Liver (tissue), 9 donors: Measurements from ENCODE around the gene BBIP1. TPM values are rescaled to one million over a fixed set of nuclear protein-coding genes. Genes with fewer than 3 reads are reported as not detected.

Experiments
- DNase-seq: peaks from one replicate; pipeline ENCODE4 v3.0.0-alpha.2; 2017; ENCODE audit warnings: low spot score
- H3K27ac ChIP-seq, 2 donors: one replicate each; pipeline ENCODE4 v1.7.0; 2013; ENCODE audit warnings: inconsistent platforms in 2 of 2, low read length in 2 of 2, control low read depth in 1 of 2, low read depth in 1 of 2, mild to moderate bottlenecking in 1 of 2
- H3K27me3 ChIP-seq, 4 donors: one replicate each; pipeline versions ENCODE4 v1.6.1 to v1.7.0; 2013; ENCODE audit warnings: low read length in 3 of 4, inconsistent platforms in 1 of 4, mild to moderate bottlenecking in 1 of 4, moderate library complexity in 1 of 4; ENCODE audit not compliant: control insufficient read depth in 4 of 4, insufficient read depth in 4 of 4
- H3K36me3 ChIP-seq, 4 donors: one replicate each; pipeline versions ENCODE4 v1.6.1 to v1.7.0; 2013; ENCODE audit warnings: low read length in 3 of 4, mild to moderate bottlenecking in 3 of 4, low read depth in 1 of 4, moderate library complexity in 1 of 4; ENCODE audit not compliant: control insufficient read depth in 4 of 4, insufficient read depth in 3 of 4
- H3K4me1 ChIP-seq, 4 donors: one replicate each; pipeline versions ENCODE4 v1.6.1 to v1.7.0; 2013; ENCODE audit warnings: low read length in 3 of 4, mild to moderate bottlenecking in 3 of 4, moderate library complexity in 1 of 4; ENCODE audit not compliant: control insufficient read depth in 4 of 4, insufficient read depth in 4 of 4
- H3K4me3 ChIP-seq, 3 donors: one replicate each; pipeline versions ENCODE4 v1.6.1 to v1.7.0; 2013; ENCODE audit warnings: low read length in 3 of 3, control low read depth in 1 of 3, low read depth in 1 of 3, mild to moderate bottlenecking in 1 of 3
- H3K9ac ChIP-seq, 2 donors: one replicate each; pipeline ENCODE4 v1.7.0; 2013; ENCODE audit warnings: low read length in 2 of 2, mild to moderate bottlenecking in 2 of 2, moderate library complexity in 2 of 2, control low read depth in 1 of 2, low read depth in 1 of 2
- H3K9me3 ChIP-seq, 4 donors: one replicate each; pipeline versions ENCODE4 v1.6.1 to v1.7.0; 2013; ENCODE audit warnings: low read length in 3 of 4; ENCODE audit not compliant: control insufficient read depth in 4 of 4
- EGR1 ChIP-seq, 2 donors: IDR thresholded peaks; 2 replicates each; pipeline ENCODE4 v1.6.1; 2016 to 2018; ENCODE audit warnings: antibody characterized with exemption in 2 of 2, low read depth in 2 of 2
- FOXA1 ChIP-seq: IDR thresholded peaks from 2 replicates; pipeline ENCODE4 v1.6.1; 2016; ENCODE audit warnings: antibody characterized with exemption
- GABPA ChIP-seq, 2 donors: IDR thresholded peaks in 1 of 2; conservative IDR thresholded peaks in 1 of 2; 2 replicates each; pipeline ENCODE4 v1.6.1; 2016; ENCODE audit warnings: antibody characterized with exemption in 2 of 2, mild to moderate bottlenecking in 1 of 2, moderate library complexity in 1 of 2
- HNF4A ChIP-seq, 2 donors: conservative IDR thresholded peaks; 2 replicates each; pipeline ENCODE4 v1.6.1; 2016; ENCODE audit warnings: antibody characterized with exemption in 2 of 2, mild to moderate bottlenecking in 2 of 2
- JUND ChIP-seq, 2 donors: IDR thresholded peaks; 2 replicates each; pipeline ENCODE4 v1.6.1; 2016; ENCODE audit warnings: antibody characterized with exemption in 2 of 2
- MAX ChIP-seq: IDR thresholded peaks from 2 replicates; pipeline ENCODE4 v1.6.1; 2016; ENCODE audit warnings: antibody characterized with exemption
- NR2F2 ChIP-seq: IDR thresholded peaks from 2 replicates; pipeline ENCODE4 v1.6.1; 2016; ENCODE audit warnings: antibody characterized with exemption
- REST ChIP-seq: IDR thresholded peaks from 2 replicates; pipeline ENCODE4 v1.6.1; 2016; ENCODE audit warnings: antibody characterized with exemption, mild to moderate bottlenecking
- RXRA ChIP-seq, 2 donors: IDR thresholded peaks; 2 replicates each; pipeline ENCODE4 v1.6.1; 2017 to 2018; ENCODE audit warnings: antibody characterized with exemption in 2 of 2, mild to moderate bottlenecking in 1 of 2
- SP1 ChIP-seq: IDR thresholded peaks from 2 replicates; pipeline ENCODE4 v1.6.1; 2018; ENCODE audit warnings: antibody characterized with exemption, mild to moderate bottlenecking
- TAF1 ChIP-seq: conservative IDR thresholded peaks from 2 replicates; pipeline ENCODE4 v1.6.1; 2016; ENCODE audit warnings: antibody characterized with exemption, mild to moderate bottlenecking
- YY1 ChIP-seq: IDR thresholded peaks from 2 replicates; pipeline ENCODE4 v1.6.1; 2016; ENCODE audit warnings: antibody characterized with exemption, mild to moderate bottlenecking
- ZBTB33 ChIP-seq: IDR thresholded peaks from 2 replicates; pipeline ENCODE4 v1.6.1; 2016; ENCODE audit warnings: antibody characterized with exemption
- WGBS: extraction: QIAGEN DNeasy Blood & Tissue Kit; methylation state at CpG from one replicate; pipeline ENCODE4 v1.1.7; 2013; 5-methylcytosine and 5-hydroxymethylcytosine counted together
- polyA plus RNA-seq, 2 donors: library from polyadenylated mRNA; stranded (reverse) in 1 of 2; unstranded in 1 of 2; fragments of 200-250 nt in 1 of 2; fragments of >200 nt in 1 of 2; fragmentation: Nextera tagmentation in 1 of 2; extraction: Ambion mirVana in 1 of 2; gene quantifications; one replicate each; pipeline versions ENCODE4 v1.2.1 to v1.2.3, GENCODE V29; 2013 to 2015
- total RNA-seq, 2 donors: library from RNA; depleted of rRNA; stranded (reverse); fragments of >200 nt; gene quantifications; one replicate each; pipeline ENCODE4 v1.2.3, GENCODE V29; 2014
- donor health status: healthy.
- donor health status: healthy.
- donor health status: healthy.
- donor health status: healthy.
- donor health status: healthy.

Gene BBIP1
- total and polyA plus RNA-seq, 4 donors = 10.4 to 15.8 (median 11.1) TPM

GRCh38 chr10:110871298-110872084 is 47.5 kb downstream of the BBIP1 start, which contains the start of gene PDCD4:
Gene PDCD4 (plus strand): TSS chr10:110871928. CDS start chr10:110876028, 4,100 bp downstream.
- peak within 1 kb of the TSS; percentile 96 to 97 for H3K27ac ChIP-seq
- H3K36me3 ChIP-seq = peaks cover 0 to 7% (median 0%) of the 10 kb centered on the region in 4 donors
- peaks cover 0 to 24% (median 13%) of the 10 kb centered on the region in 4 donors for H3K4me1 ChIP-seq
- 2% methylated on average over 47 of the region's 47 CpGs for WGBS
- no peaks in the 10 kb centered on the region for H3K27me3 ChIP-seq
- peak; percentile 96 for DNase-seq
- H3K9ac ChIP-seq = peak within 1 kb of the TSS; percentile 77 to 90
- H3K9me3 ChIP-seq = no peaks in the 10 kb centered on the region
- peak; percentile 44 for TF ChIP-seq ZBTB33
- TF ChIP-seq FOXA1 = no peak
- peak; percentile 44 for TF ChIP-seq TAF1
- no peak for TF ChIP-seq JUND (IDR thresholded peaks at IDR 0.05)
- TF ChIP-seq NR2F2 = no peak
- TF ChIP-seq YY1 = peak; percentile 70
- TF ChIP-seq EGR1 (IDR thresholded peaks at IDR 0.05; ENCODE audit: low read depth in 2 of 2) = peak; percentile 85 to 89
- TF ChIP-seq SP1 = peak; percentile 78
- TF ChIP-seq HNF4A (conservative IDR thresholded peaks at IDR 0.05) = peak in 1 of 2 donors; percentile 29
- peak; percentile 68 for TF ChIP-seq MAX
- TF ChIP-seq GABPA (IDR thresholded peaks at IDR 0.05 in 1 of 2, conservative IDR thresholded peaks at IDR 0.05 in 1 of 2) = no peak
- peak; percentile 69 for TF ChIP-seq REST
- TF ChIP-seq RXRA (IDR thresholded peaks at IDR 0.05) = peak; percentile 41 to 51
- peak within 1 kb of the TSS; percentile 61 to 99 (median 79) for H3K4me3 ChIP-seq

- Histone ChIP-seq H3K4me1 (peaks cover 0 to 23% (median 13%) of the 10 kb centered on the region in 4 donors), H3K27me3 (no peaks in the 10 kb centered on the region), H3K9me3 (no peaks in the 10 kb centered on the region), H3K9ac (peak overlapping the region in 1 of 2 donors; percentile 75), H3K36me3 (peaks cover 0 to under 1% (median 0%) of the 10 kb centered on the region in 4 donors), H3K4me3 (peak overlapping the region in 2 of 3 donors; percentile 72 to 99), H3K27ac (peak overlapping the region; percentile 96 to 97)
- no peak for DNase-seq
- no peak for TF ChIP-seq YY1
- 74% methylated on average over 13 of the region's 13 CpGs for WGBS
Measured at GRCh38 chr10:110870823-110871297, 48.1 kb downstream of the BBIP1 start.
